H1 (cell line): ENCODE measurements around the gene NFATC1. TPM values are rescaled to one million over a fixed set of nuclear protein-coding genes. Genes with fewer than 3 reads are reported as not detected.

Experiments
- CTCF ChIA-PET: fragments of 300-600 bp; sonication (Branson Sonifier 250); formaldehyde crosslinking; loops from one replicate; lab custom pipeline; 2021; ENCODE audit not compliant: partially characterized antibody; lab: Charles Lee
- POLR2A ChIA-PET: fragments of 300-600 bp; sonication (Branson Sonifier 250); formaldehyde crosslinking; loops from one replicate; lab custom pipeline; 2021; ENCODE audit warnings: inconsistent platforms; ENCODE audit not compliant: partially characterized antibody; lab: Charles Lee
- DNase-seq, 2 experiments: peaks; one replicate each; pipeline versions ENCODE4 v3.0.0 to v3.0.0-alpha.2; 2010 to 2022; ENCODE audit warnings: low spot score in 2 of 2, low read depth in 1 of 2, mixed read lengths in 1 of 2
- FAIRE-seq: peaks from 2 replicates; lab custom pipeline; 2011; peaks lifted over from hg19 to GRCh38; lab: Jason Lieb, UNC
- H2AFZ ChIP-seq: 2 replicates; pipeline ENCODE4 v1.8.1; 2012; ENCODE audit warnings: low read length, inconsistent platforms
- H2AK5ac ChIP-seq: 2 replicates; pipeline ENCODE4 v1.6.1; 2013; ENCODE audit warnings: low read depth, low read length
- H2BK120ac ChIP-seq: replicated peaks from 2 replicates; pipeline ENCODE3; 2013; ENCODE audit warnings: low read depth, low read length, inconsistent platforms
- H2BK12ac ChIP-seq: 2 replicates; pipeline ENCODE4 v1.6.1; 2013; ENCODE audit warnings: low read depth, low read length
- H2BK15ac ChIP-seq: 2 replicates; pipeline ENCODE4 v1.6.1; 2013; ENCODE audit warnings: low read length
- H2BK20ac ChIP-seq: 2 replicates; pipeline ENCODE4 v1.6.1; 2013; ENCODE audit warnings: low read length
- H2BK5ac ChIP-seq: 2 replicates; pipeline ENCODE4 v1.6.1; 2013; ENCODE audit warnings: low read depth, low read length
- H3K14ac ChIP-seq: 2 replicates; pipeline ENCODE4 v1.6.1; 2013; ENCODE audit warnings: inconsistent platforms; ENCODE audit not compliant: insufficient read length
- H3K18ac ChIP-seq: 2 replicates; pipeline ENCODE4 v1.6.1; 2013; ENCODE audit warnings: low read length; ENCODE audit errors: extremely low read depth
- H3K23ac ChIP-seq: 2 replicates; pipeline ENCODE4 v1.6.1; 2013; ENCODE audit warnings: inconsistent platforms; ENCODE audit not compliant: insufficient read length
- H3K23me2 ChIP-seq: 2 replicates; pipeline ENCODE4 v1.6.1; 2013; ENCODE audit warnings: low read depth, low read length
- H3K27ac ChIP-seq: 2 replicates; pipeline ENCODE4 v1.6.1; 2011; ENCODE audit warnings: low read depth, low read length, inconsistent platforms
- H3K27me3 ChIP-seq, 4 experiments: replicated peaks in 1 of 4; 1 replicate in 1 of 4; 2 replicates in 3 of 4; pipeline versions ENCODE4 v1.6.1 to v1.8.1; 2011 to 2013; ENCODE audit warnings: low read length in 3 of 4, mild to moderate bottlenecking in 3 of 4, inconsistent platforms in 2 of 4, mixed read lengths in 2 of 4, moderate library complexity in 1 of 4; ENCODE audit not compliant: control insufficient read depth in 3 of 4, insufficient read depth in 3 of 4; ENCODE audit errors: extremely low read depth in 1 of 4
- H3K36me3 ChIP-seq, 4 experiments: 2 replicates each; pipeline versions ENCODE4 v1.6.1 to v1.8.1; 2011 to 2013; ENCODE audit warnings: mild to moderate bottlenecking in 4 of 4, low read length in 3 of 4, moderate library complexity in 2 of 4, control low read depth in 1 of 4, inconsistent platforms in 1 of 4; ENCODE audit not compliant: insufficient read depth in 4 of 4, control insufficient read depth in 2 of 4
- H3K4ac ChIP-seq: replicated peaks from 2 replicates; pipeline ENCODE3; 2013; ENCODE audit warnings: low read length, low read depth, mixed read lengths, inconsistent platforms; ENCODE audit not compliant: insufficient read length
- H3K4me1 ChIP-seq, 4 experiments: replicated peaks in 1 of 4; 1 replicate in 1 of 4; 2 replicates in 3 of 4; pipeline versions ENCODE4 v1.6.1 to v1.8.1; 2011 to 2013; ENCODE audit warnings: low read length in 3 of 4, inconsistent platforms in 2 of 4, mixed read lengths in 1 of 4; ENCODE audit not compliant: insufficient read depth in 4 of 4, control insufficient read depth in 3 of 4
- H3K4me2 ChIP-seq, 2 experiments: 2 replicates each; pipeline versions ENCODE4 v1.6.1 to v1.8.1; 2011 to 2013; ENCODE audit warnings: low read depth in 2 of 2, low read length in 2 of 2, control low read depth in 1 of 2, inconsistent platforms in 1 of 2, mild to moderate bottlenecking in 1 of 2; ENCODE audit not compliant: insufficient read depth in 1 of 2
- H3K4me3 ChIP-seq, 4 experiments: fragments of 200-600, 300-600 bp in 1 of 4; sonication (generic), shearing (Covaris generic), sonication (Bioruptor Twin) in 1 of 4; 2 replicates each; pipeline versions ENCODE4 v1.5.1 to v1.8.1; 2011 to 2016; ENCODE audit warnings: low read length in 4 of 4, low read depth in 3 of 4, control low read depth in 2 of 4, inconsistent platforms in 2 of 4, mild to moderate bottlenecking in 2 of 4, mixed read lengths in 1 of 4, moderate library complexity in 1 of 4; ENCODE audit not compliant: insufficient read depth in 2 of 4; ENCODE audit errors: extremely low read depth in 1 of 4
- H3K56ac ChIP-seq: replicated peaks from 2 replicates; pipeline ENCODE3; 2013; ENCODE audit warnings: low read depth, mild to moderate bottlenecking, mixed read lengths, low read length, inconsistent platforms; ENCODE audit not compliant: insufficient read length
- H3K79me1 ChIP-seq: 2 replicates; pipeline ENCODE4 v1.6.1; 2013; ENCODE audit warnings: low read depth, low read length, control low read depth
- H3K79me2 ChIP-seq, 2 experiments: 2 replicates each; pipeline versions ENCODE4 v1.6.1 to v1.8.1; 2012 to 2013; ENCODE audit warnings: low read length in 2 of 2, mild to moderate bottlenecking in 2 of 2, inconsistent platforms in 1 of 2; ENCODE audit not compliant: insufficient read depth in 2 of 2, control insufficient read depth in 1 of 2
- H3K9ac ChIP-seq, 4 experiments: replicated peaks in 1 of 4; 1 replicate in 1 of 4; 2 replicates in 3 of 4; pipeline versions ENCODE4 v1.6.1 to v1.8.1; 2011 to 2013; ENCODE audit warnings: low read depth in 3 of 4, low read length in 3 of 4, control low read depth in 2 of 4, mild to moderate bottlenecking in 2 of 4, moderate library complexity in 2 of 4, inconsistent platforms in 1 of 4; ENCODE audit errors: extremely low read depth in 1 of 4
- H3K9me3 ChIP-seq, 2 experiments: 2 replicates each; pipeline versions ENCODE4 v1.6.1 to v1.8.1; 2012 to 2013; ENCODE audit warnings: mild to moderate bottlenecking in 2 of 2, moderate library complexity in 2 of 2, control low read depth in 1 of 2, inconsistent platforms in 1 of 2, low read depth in 1 of 2, low read length in 1 of 2, mixed read lengths in 1 of 2; ENCODE audit not compliant: insufficient read depth in 2 of 2
- H4K20me1 ChIP-seq, 2 experiments: replicated peaks in 1 of 2; 2 replicates each; pipeline versions ENCODE3 to v1.8.1; 2011 to 2013; ENCODE audit warnings: inconsistent platforms in 2 of 2, low read length in 2 of 2, mild to moderate bottlenecking in 1 of 2; ENCODE audit not compliant: insufficient read depth in 2 of 2, control insufficient read depth in 1 of 2
- H4K5ac ChIP-seq: 2 replicates; pipeline ENCODE4 v1.6.1; 2013; ENCODE audit warnings: low read length, low read depth, mixed read lengths, inconsistent platforms; ENCODE audit not compliant: insufficient read length
- H4K8ac ChIP-seq: 2 replicates; pipeline ENCODE4 v1.8.0; 2013; ENCODE audit warnings: mild to moderate bottlenecking, moderate library complexity, low read length, inconsistent platforms; ENCODE audit not compliant: insufficient read depth; ENCODE audit errors: extremely low read depth
- H4K91ac ChIP-seq: replicated peaks from 2 replicates; pipeline ENCODE3; 2013; ENCODE audit warnings: low read length, mixed read lengths, inconsistent platforms; ENCODE audit not compliant: insufficient read length
- BRCA1 ChIP-seq: IDR thresholded peaks from 2 replicates; pipeline ENCODE4 v1.6.1; 2012; ENCODE audit warnings: low read depth, low read length, improper control_type of control experiment
- CHD1 ChIP-seq: IDR thresholded peaks from 2 replicates; pipeline ENCODE4 v1.6.1; 2012; ENCODE audit warnings: low read depth, low read length, improper control_type of control experiment
- E2F6 ChIP-seq: IDR thresholded peaks from 2 replicates; pipeline ENCODE4 v1.6.1; 2012; ENCODE audit warnings: inconsistent platforms
- GABPA ChIP-seq: IDR thresholded peaks from 2 replicates; pipeline ENCODE4 v1.6.1; 2011; ENCODE audit warnings: mild to moderate bottlenecking, low read length, moderate library complexity, borderline replicate concordance; ENCODE audit not compliant: insufficient read depth
- GTF2F1 ChIP-seq: IDR thresholded peaks from 2 replicates; pipeline ENCODE4 v1.6.1; 2012; ENCODE audit warnings: low read depth, low read length, improper control_type of control experiment, borderline replicate concordance
- PHF8 ChIP-seq: fragments of 200-600 bp; sonication (generic); conservative IDR thresholded peaks from 2 replicates; pipeline ENCODE4 v1.7.1; 2012; ENCODE audit warnings: low read depth, mild to moderate bottlenecking, inconsistent platforms, low read length, moderate library complexity
- RNF2 ChIP-seq: fragments of 200-900, 300-1000 bp; sonication (generic); IDR thresholded peaks from 2 replicates; pipeline ENCODE4 v1.7.1; 2016; ENCODE audit warnings: borderline replicate concordance, low read depth, mild to moderate bottlenecking, antibody characterized with exemption, low read length; ENCODE audit not compliant: poor library complexity, severe bottlenecking; ENCODE audit errors: missing control alignments
- SIN3A ChIP-seq, 2 experiments: IDR thresholded peaks in 1 of 2; conservative IDR thresholded peaks in 1 of 2; 2 replicates each; pipeline ENCODE4 v1.6.1; 2011 to 2012; ENCODE audit warnings: low read length in 2 of 2, improper control_type of control experiment in 1 of 2, low read depth in 1 of 2, mild to moderate bottlenecking in 1 of 2
- SIX5 ChIP-seq: IDR thresholded peaks from 2 replicates; pipeline ENCODE4 v1.6.1; 2011; ENCODE audit warnings: mild to moderate bottlenecking, low read depth, low read length
- SP4 ChIP-seq: IDR thresholded peaks from 2 replicates; pipeline ENCODE4 v1.6.1; 2012; ENCODE audit warnings: low read length, inconsistent platforms
- ZNF274 ChIP-seq: IDR thresholded peaks from 2 replicates; pipeline ENCODE4 v1.7.0; 2012; ENCODE audit warnings: low read length, borderline replicate concordance; ENCODE audit errors: extremely low read depth
- WGBS, 2 experiments: shearing (Covaris generic) in 1 of 2; methylation state at CpG; one replicate each; pipeline versions ENCODE4 v1.1.6 to v1.1.7; 2013 to 2015; ENCODE audit warnings: low lambda C conversion rate in 2 of 2, mixed read lengths in 2 of 2, inconsistent platforms in 1 of 2, low coverage in 1 of 2, missing lambda C conversion rate in 1 of 2; ENCODE audit not compliant: insufficient replicate concordance in 2 of 2, insufficient coverage in 1 of 2, insufficient read length in 1 of 2; ENCODE audit errors: extremely low coverage in 1 of 2, missing lambda C conversion rate in 1 of 2; 5-methylcytosine and 5-hydroxymethylcytosine counted together
- polyA plus RNA-seq, 7 experiments: library from polyadenylated mRNA; depleted of rRNA in 3 of 7; stranded (reverse) in 5 of 7; unstranded in 2 of 7; fragments of >200 nt in 5 of 7; fragments of 200-250 nt in 2 of 7; gene quantifications; 1 replicate in 5 of 7; 2 replicates in 1 of 7; 4 replicates in 1 of 7; pipeline versions ENCODE4 v1.2.1 to v1.2.3, GENCODE V29; 2011 to 2013; ENCODE audit warnings: missing spikeins in 2 of 7, mixed read lengths in 2 of 7
- total RNA-seq: library from RNA; stranded (reverse); fragmentation: NEBNext Ultra II Directional; extraction: Animal tissue kit (Norgen Biotek cat#: 25700); gene quantifications from 2 replicates; pipeline ENCODE4 v1.2.1, GENCODE V29; 2021

NFATC1 gene
- total and polyA plus RNA-seq, 2 of the 8 experiments (the other 6 are each of a cell fraction or from before 2014, with no cell fraction given) = 2.0 to 6.6 TPM

- DNase-seq (no peak), FAIRE-seq (no peak)
- Histone ChIP-seq H2BK5ac (no peak overlapping the region; the same call in 1 of the 2 replicates), H2AK5ac (no peak overlapping the region), H3K18ac (no peak overlapping the region), H3K79me2 (no peaks in the 10 kb centered on the region), H3K23me2 (no peaks in the 10 kb centered on the region), H3K79me1 (no peaks in the 10 kb centered on the region), H4K5ac (no peak overlapping the region), H3K56ac (no peak overlapping the region), H3K4ac (no peak overlapping the region), H2BK20ac (no peak overlapping the region), H3K14ac (no peak overlapping the region), H2AFZ (no peak overlapping the region), H3K9ac (no peak overlapping the region), H3K27ac (no peak overlapping the region), H4K91ac (no peak overlapping the region), H2BK12ac (no peak overlapping the region), H2BK15ac (no peak overlapping the region), H4K8ac (no peak overlapping the region), H4K20me1 (peaks cover 0 to 3% of the 10 kb centered on the region in 2 experiments), H3K27me3 (no peaks in the 10 kb centered on the region; a peak in 1 of 7 replicates), H2BK120ac (no peak overlapping the region), H3K4me1 (peaks cover 0 to 6% (median 2%) of the 10 kb centered on the region in 4 experiments; a peak in 2 of 7 replicates), H3K4me2 (no peak overlapping the region), H3K4me3 (no peak overlapping the region), H3K23ac (no peak overlapping the region), H3K9me3 (no peaks in the 10 kb centered on the region; a peak in 1 of 4 replicates), H3K36me3 (no peaks in the 10 kb centered on the region; a peak in 1 of 8 replicates)
- ChIA-PET POLR2A (interaction anchor here (0.5 to 1.1 kb wide), 2 partner anchors 135 to 287 kb away, joined by 3 read pairs; no protein-coding TSS in a partner anchor), CTCF (interaction anchor here (0.6 to 9.7 kb wide), 10 partner anchors 14 to 268 kb away, joined by 3 to 124 read pairs (median 3); partner anchors contain the start of gene NFATC1)
- 91% methylated on average over 12 of the region's 19 CpGs; no CpG with 5 or more reads in 1 of the 2 experiments for WGBS, 2 experiments
- TF ChIP-seq GTF2F1 = no peak
- no peak for TF ChIP-seq RNF2
- no peak for TF ChIP-seq PHF8
- TF ChIP-seq GABPA = no peak
- TF ChIP-seq SIN3A (conservative IDR thresholded peaks at IDR 0.05 in 1 of 2, IDR thresholded peaks at IDR 0.05 in 1 of 2; ENCODE audit: low read depth in 1 of 2, low read length in 2 of 2) = no peak
- TF ChIP-seq BRCA1 = no peak
- TF ChIP-seq E2F6 = no peak
- no peak for TF ChIP-seq CHD1
- TF ChIP-seq SP4 = no peak
- TF ChIP-seq SIX5 = no peak
- TF ChIP-seq ZNF274 = no peak
Observed at GRCh38 chr18:79377187-79377891, 18.4 kb upstream of the NFATC1 start.
